WTC11 (cell line): Measurements from ENCODE around the gene WWOX. TPM values are rescaled to one million over a fixed set of nuclear protein-coding genes. Genes with fewer than 3 reads are reported as not detected.

Experiments
- ATAC-seq: fragments of 200-7000 bp; cut with Tn5 transposase; 2 replicates; pipeline ENCODE4 v1.10.0; 2021; ENCODE audit warnings: mild to moderate bottlenecking, moderate library complexity
- CTCF ChIA-PET: fragments of 300-600 bp; sonication (Branson Sonifier 250); formaldehyde crosslinking; loops from one replicate; lab custom pipeline; 2021; ENCODE audit warnings: antibody characterized with exemption; lab: Charles Lee
- POLR2A ChIA-PET: fragments of 350-600 bp; sonication (Branson Sonifier 250); formaldehyde crosslinking; loops from one replicate; lab custom pipeline; 2021; ENCODE audit warnings: antibody characterized with exemption; lab: Charles Lee
- DNase-seq: peaks from one replicate; pipeline ENCODE4 v3.0.0; 2021; ENCODE audit warnings: low spot score
- H3K27ac Mint-ChIP-seq: 2 replicates; pipeline ENCODE4 v1.8.0; 2021; ENCODE audit warnings: mixed read lengths
- H3K27me3 Mint-ChIP-seq: 2 replicates; pipeline ENCODE4 v1.8.0; 2021; ENCODE audit warnings: low read depth, mild to moderate bottlenecking, moderate library complexity, mixed read lengths
- H3K36me3 Mint-ChIP-seq: 2 replicates; pipeline ENCODE4 v1.8.0; 2021; ENCODE audit warnings: mixed read lengths
- H3K4me1 Mint-ChIP-seq: 2 replicates; pipeline ENCODE4 v1.8.0; 2022; ENCODE audit warnings: mixed read lengths
- H3K4me3 Mint-ChIP-seq: 2 replicates; pipeline ENCODE4 v1.8.0; 2021; ENCODE audit warnings: mild to moderate bottlenecking, moderate library complexity, mixed read lengths
- H3K9me3 Mint-ChIP-seq: 2 replicates; pipeline ENCODE4 v1.8.0; 2021; ENCODE audit warnings: mixed read lengths
- CREM ChIP-seq: sonication (generic); formaldehyde crosslinking; IDR thresholded peaks from 2 replicates; pipeline ENCODE4 v1.8.1; 2022; ENCODE audit warnings: mild to moderate bottlenecking, missing genetic modification reagents, moderate library complexity
- CTCF ChIP-seq: fragments of 200-600 bp; IDR thresholded peaks from 2 replicates; pipeline ENCODE4 v1.8.0; 2022; ENCODE audit warnings: antibody characterized with exemption
- EMX1 ChIP-seq: fragments of 250-450 bp; sonication (Bioruptor Pico); IDR thresholded peaks from 2 replicates; pipeline ENCODE4 v1.8.0; 2021; ENCODE audit warnings: mild to moderate bottlenecking
- ETV6 ChIP-seq: sonication (generic); formaldehyde crosslinking; IDR thresholded peaks from 2 replicates; pipeline ENCODE4 v1.8.1; 2022; ENCODE audit warnings: mild to moderate bottlenecking, missing genetic modification reagents
- FOXK1 ChIP-seq: sonication (generic); formaldehyde crosslinking; IDR thresholded peaks from 2 replicates; pipeline ENCODE4 v1.8.0; 2022; ENCODE audit warnings: mild to moderate bottlenecking, moderate library complexity, missing genetic modification reagents
- FOXP4 ChIP-seq: sonication (generic); formaldehyde crosslinking; IDR thresholded peaks from 2 replicates; pipeline ENCODE4 v1.8.0; 2022; ENCODE audit warnings: mild to moderate bottlenecking, missing genetic modification reagents
- GRHL2 ChIP-seq: fragments of 250-450 bp; sonication (Bioruptor Pico); IDR thresholded peaks from 2 replicates; pipeline ENCODE4 v1.8.0; 2022; ENCODE audit warnings: mild to moderate bottlenecking, moderate library complexity; ENCODE audit not compliant: insufficient replicate concordance, severe bottlenecking
- MLX ChIP-seq: sonication (generic); formaldehyde crosslinking; IDR thresholded peaks from 2 replicates; pipeline ENCODE4 v1.8.1; 2023; ENCODE audit warnings: mild to moderate bottlenecking, missing genetic modification reagents, moderate library complexity
- MYBL2 ChIP-seq: sonication (generic); formaldehyde crosslinking; IDR thresholded peaks from 2 replicates; pipeline ENCODE4 v1.8.1; 2023; ENCODE audit warnings: mild to moderate bottlenecking, moderate library complexity, missing genetic modification reagents
- NFATC4 ChIP-seq: fragments of 250-450 bp; sonication (Bioruptor Pico); IDR thresholded peaks from 2 replicates; pipeline ENCODE4 v1.9.0; 2021; ENCODE audit warnings: mild to moderate bottlenecking
- NR3C1 ChIP-seq: sonication (generic); formaldehyde crosslinking; conservative IDR thresholded peaks from 2 replicates; pipeline ENCODE4 v1.8.1; 2023; ENCODE audit warnings: low read depth, mild to moderate bottlenecking, missing genetic modification reagents
- RELA ChIP-seq: sonication (generic); formaldehyde crosslinking; IDR thresholded peaks from 2 replicates; pipeline ENCODE4 v1.8.1; 2022; ENCODE audit warnings: missing genetic modification reagents, mild to moderate bottlenecking, borderline replicate concordance
- USF1 ChIP-seq: sonication (generic); formaldehyde crosslinking; IDR thresholded peaks from 2 replicates; pipeline ENCODE4 v1.8.0; 2022; ENCODE audit warnings: mild to moderate bottlenecking, missing genetic modification reagents
- ZNF219 ChIP-seq: sonication (generic); formaldehyde crosslinking; IDR thresholded peaks from 2 replicates; pipeline ENCODE4 v1.8.0; 2023; ENCODE audit warnings: missing genetic modification reagents, mild to moderate bottlenecking, borderline replicate concordance
- ZNF423 ChIP-seq: fragments of 250-450 bp; sonication (Bioruptor Pico); IDR thresholded peaks from 2 replicates; pipeline ENCODE4 v2.1.2; 2022; ENCODE audit warnings: mild to moderate bottlenecking, moderate library complexity
- ZNF512 ChIP-seq: sonication (generic); formaldehyde crosslinking; IDR thresholded peaks from 2 replicates; pipeline ENCODE4 v1.8.1; 2022; ENCODE audit warnings: missing genetic modification reagents, borderline replicate concordance
- total RNA-seq: library from RNA; stranded (reverse); gene quantifications from 3 replicates; pipeline ENCODE4 v1.2.3, GENCODE V29; 2021
- TF ChIP-seq, protein P1 (sequence below): fragments of 250-450 bp; sonication (Bioruptor Pico); IDR thresholded peaks from 2 replicates; pipeline ENCODE4 v1.9.0; 2021; ENCODE audit warnings: mild to moderate bottlenecking, borderline replicate concordance

Gene WWOX
- total RNA-seq, 1 experiment from 2014 or later, result 15.7 TPM

DNA sequence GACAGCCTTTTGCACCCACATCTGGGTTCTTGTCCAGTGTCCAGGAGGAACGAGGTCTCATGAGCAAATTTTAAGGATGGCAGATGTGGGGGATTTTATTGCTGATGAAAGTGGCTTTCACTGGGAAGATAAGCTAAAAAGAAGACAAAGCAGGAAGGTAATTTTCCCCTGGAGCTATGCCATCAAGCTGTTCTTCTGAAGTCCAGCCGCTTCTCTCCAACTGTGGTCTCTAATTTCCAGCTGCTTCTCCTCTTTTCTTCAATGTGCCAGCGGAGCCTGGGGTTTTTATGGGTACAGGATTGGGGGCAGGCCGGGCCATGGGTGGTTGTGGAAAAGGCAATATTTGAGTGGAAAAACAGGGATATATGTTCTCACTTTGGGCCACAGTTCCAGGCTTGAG lies 430.8 kb downstream of the WWOX start:
- ChIA-PET POLR2A (no interaction called here), CTCF (no interaction called here)
- Mint-ChIP-seq H3K4me3 (no peak overlapping the region), H3K4me1 (no peaks in the 10 kb centered on the region), H3K36me3 (no peaks in the 10 kb centered on the region), H3K27ac (no peak overlapping the region), H3K9me3 (no peaks in the 10 kb centered on the region), H3K27me3 (no peaks in the 10 kb centered on the region)
- DNase-seq (no peak), ATAC-seq (no peak)
- TF ChIP-seq GRHL2 (no peak), EMX1 (CRISPR knock-in tag) (no peak), CREM (CRISPR knock-in tag) (no peak), RELA (CRISPR knock-in tag) (no peak), NR3C1 (CRISPR knock-in tag) (no peak), FOXK1 (no peak), ZNF423 (CRISPR knock-in tag) (no peak), FOXP4 (CRISPR knock-in tag) (no peak), NFATC4 (CRISPR knock-in tag) (no peak), MLX (no peak), USF1 (no peak), ZNF219 (CRISPR knock-in tag) (no peak)
- TF ChIP-seq, protein P1, sequence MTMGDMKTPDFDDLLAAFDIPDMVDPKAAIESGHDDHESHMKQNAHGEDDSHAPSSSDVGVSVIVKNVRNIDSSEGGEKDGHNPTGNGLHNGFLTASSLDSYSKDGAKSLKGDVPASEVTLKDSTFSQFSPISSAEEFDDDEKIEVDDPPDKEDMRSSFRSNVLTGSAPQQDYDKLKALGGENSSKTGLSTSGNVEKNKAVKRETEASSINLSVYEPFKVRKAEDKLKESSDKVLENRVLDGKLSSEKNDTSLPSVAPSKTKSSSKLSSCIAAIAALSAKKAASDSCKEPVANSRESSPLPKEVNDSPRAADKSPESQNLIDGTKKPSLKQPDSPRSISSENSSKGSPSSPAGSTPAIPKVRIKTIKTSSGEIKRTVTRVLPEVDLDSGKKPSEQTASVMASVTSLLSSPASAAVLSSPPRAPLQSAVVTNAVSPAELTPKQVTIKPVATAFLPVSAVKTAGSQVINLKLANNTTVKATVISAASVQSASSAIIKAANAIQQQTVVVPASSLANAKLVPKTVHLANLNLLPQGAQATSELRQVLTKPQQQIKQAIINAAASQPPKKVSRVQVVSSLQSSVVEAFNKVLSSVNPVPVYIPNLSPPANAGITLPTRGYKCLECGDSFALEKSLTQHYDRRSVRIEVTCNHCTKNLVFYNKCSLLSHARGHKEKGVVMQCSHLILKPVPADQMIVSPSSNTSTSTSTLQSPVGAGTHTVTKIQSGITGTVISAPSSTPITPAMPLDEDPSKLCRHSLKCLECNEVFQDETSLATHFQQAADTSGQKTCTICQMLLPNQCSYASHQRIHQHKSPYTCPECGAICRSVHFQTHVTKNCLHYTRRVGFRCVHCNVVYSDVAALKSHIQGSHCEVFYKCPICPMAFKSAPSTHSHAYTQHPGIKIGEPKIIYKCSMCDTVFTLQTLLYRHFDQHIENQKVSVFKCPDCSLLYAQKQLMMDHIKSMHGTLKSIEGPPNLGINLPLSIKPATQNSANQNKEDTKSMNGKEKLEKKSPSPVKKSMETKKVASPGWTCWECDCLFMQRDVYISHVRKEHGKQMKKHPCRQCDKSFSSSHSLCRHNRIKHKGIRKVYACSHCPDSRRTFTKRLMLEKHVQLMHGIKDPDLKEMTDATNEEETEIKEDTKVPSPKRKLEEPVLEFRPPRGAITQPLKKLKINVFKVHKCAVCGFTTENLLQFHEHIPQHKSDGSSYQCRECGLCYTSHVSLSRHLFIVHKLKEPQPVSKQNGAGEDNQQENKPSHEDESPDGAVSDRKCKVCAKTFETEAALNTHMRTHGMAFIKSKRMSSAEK (CRISPR knock-in tag), result no peak

GRCh38 chr16:78535098-78535497 lies 435.6 kb downstream of the WWOX start:
- H3K36me3 Mint-ChIP-seq, result no peaks in the 10 kb centered on the region
- no peak for DNase-seq
- TF ChIP-seq RELA (CRISPR knock-in tag) (no peak), MYBL2 (CRISPR knock-in tag) (no peak), ZNF512 (CRISPR knock-in tag) (no peak), CTCF (no peak), ETV6 (CRISPR knock-in tag) (no peak)
- ATAC-seq, result no peak
- no peak overlapping the region for H3K27ac Mint-ChIP-seq
- H3K4me3 Mint-ChIP-seq, result no peak overlapping the region
- POLR2A ChIA-PET, result no interaction called here
- CTCF ChIA-PET, result no interaction called here
- H3K27me3 Mint-ChIP-seq, result no peaks in the 10 kb centered on the region
- H3K9me3 Mint-ChIP-seq, result no peaks in the 10 kb centered on the region
- no peaks in the 10 kb centered on the region for H3K4me1 Mint-ChIP-seq
